ENCODE data around the gene FAF1.

- TF ChIP-seq CTCF (IDR thresholded peaks at IDR 0.05) (no peak), POLR2A (IDR thresholded peaks at IDR 0.05) (no peak)
Measured at GRCh38 chr1:50703240-50703639, 256.8 kb downstream of the FAF1 start.
